HCT116 (cell line): ENCODE results near the gene SEC24C. TPM values are rescaled to one million over a fixed set of nuclear protein-coding genes. Genes with fewer than 3 reads are reported as not detected.
A peak's percentile ranks its signal among the peaks of the same experiment; 100 is the strongest.

Experiments used
- ATAC-seq: fragments of 200-7000 bp; cut with Tn5 transposase; 2 replicates; pipeline ENCODE4 v1.9.1; 2020; ENCODE audit warnings: mild to moderate bottlenecking, moderate library complexity
- BruUV-seq: library from RNA; stranded (reverse); fragments of 400-500 nt; replicated peaks from 2 replicates; lab custom pipeline; 2021; lab: Mats Ljungman, UMichigan
- CTCF ChIA-PET: fragments of 300-600 bp; sonication (Branson Sonifier 250); formaldehyde crosslinking; loops from one replicate; lab custom pipeline; 2021; ENCODE audit warnings: antibody characterized with exemption; lab: Charles Lee
- POLR2A ChIA-PET: fragments of 300-600, 350-600 bp; sonication (Branson Sonifier 250); formaldehyde crosslinking; loops from one replicate; lab custom pipeline; 2021; ENCODE audit warnings: antibody characterized with exemption; lab: Charles Lee
- RAD21 ChIA-PET, 2 experiments: fragments of 300-600 bp; sonication (Branson Sonifier 250); formaldehyde crosslinking; loops; one replicate each; lab custom pipeline; 2023; ENCODE audit warnings: low total read pairs in 2 of 2; ENCODE audit not compliant: uncharacterized antibody in 2 of 2, unreplicated experiment in 2 of 2, low non-redundant PET in 1 of 2; lab: Charles Lee
- DNase-seq: peaks from one replicate; pipeline ENCODE4 v3.0.0-alpha.2; 2010; ENCODE audit warnings: low read depth, low spot score
- H2AFZ ChIP-seq: fragments of 200-600 bp; shearing (Covaris generic), sonication (generic); 2 replicates; pipeline ENCODE4 v1.6.1; 2017; ENCODE audit warnings: low read depth, mixed run types, mixed read lengths, antibody characterized with exemption, low read length; ENCODE audit not compliant: poor library complexity, severe bottlenecking
- H3K27ac ChIP-seq: 2 replicates; pipeline ENCODE4 v1.5.1; 2012; ENCODE audit warnings: low read depth, low read length
- H3K27me3 ChIP-seq: fragments of 200-600 bp; sonication (generic); 2 replicates; pipeline ENCODE4 v1.6.1; 2016; ENCODE audit warnings: mixed run types, low read length, mixed read lengths; ENCODE audit not compliant: insufficient read depth
- H3K36me3 ChIP-seq, 2 experiments: fragments of 200-500 bp in 1 of 2; fragments of 200-600 bp in 1 of 2; sonication (Bioruptor generic) in 1 of 2; sonication (generic) in 1 of 2; 2 replicates each; pipeline versions ENCODE4 v1.5.1 to v1.6.1; 2014 to 2016; ENCODE audit warnings: low read length in 2 of 2, inconsistent platforms in 1 of 2, mixed read lengths in 1 of 2, mixed run types in 1 of 2; ENCODE audit not compliant: insufficient read depth in 2 of 2, control insufficient read depth in 1 of 2
- H3K4me1 ChIP-seq, 2 experiments: fragments of 200-600 bp in 1 of 2; sonication (generic) in 1 of 2; 2 replicates each; pipeline versions ENCODE4 v1.5.1 to v1.6.1; 2012 to 2017; ENCODE audit warnings: low read length in 2 of 2, inconsistent platforms in 1 of 2, mild to moderate bottlenecking in 1 of 2, mixed read lengths in 1 of 2, mixed run types in 1 of 2, moderate library complexity in 1 of 2; ENCODE audit not compliant: insufficient read depth in 2 of 2, control insufficient read depth in 1 of 2
- H3K4me2 ChIP-seq: fragments of 200-600 bp; sonication (generic); 2 replicates; pipeline ENCODE4 v1.6.1; 2017; ENCODE audit warnings: mixed run types, low read length, mixed read lengths
- H3K4me3 ChIP-seq, 2 experiments: fragments of 200-600 bp in 1 of 2; sonication (generic) in 1 of 2; replicated peaks in 1 of 2; 2 replicates each; pipeline ENCODE4 v1.5.1; 2011 to 2016; ENCODE audit warnings: low read length in 2 of 2, control low read depth in 1 of 2, low read depth in 1 of 2, mild to moderate bottlenecking in 1 of 2, mixed read lengths in 1 of 2, mixed run types in 1 of 2
- H3K79me2 ChIP-seq: fragments of 200-600 bp; sonication (generic); 2 replicates; pipeline ENCODE4 v1.6.1; 2017; ENCODE audit warnings: mild to moderate bottlenecking, mixed run types, low read length, moderate library complexity, mixed read lengths; ENCODE audit not compliant: insufficient read depth
- H3K9ac ChIP-seq: fragments of 200-600 bp; sonication (generic); 2 replicates; pipeline ENCODE4 v1.6.1; 2016; ENCODE audit warnings: low read length, mixed read lengths
- H3K9me2 ChIP-seq: fragments of 200-600 bp; sonication (generic), shearing (Covaris generic); 2 replicates; pipeline ENCODE4 v1.6.1; 2017; ENCODE audit warnings: mixed run types, mild to moderate bottlenecking, moderate library complexity; ENCODE audit not compliant: insufficient read depth
- H3K9me3 ChIP-seq, 2 experiments: fragments of 200-500 bp in 1 of 2; fragments of 200-600 bp in 1 of 2; sonication (Bioruptor generic) in 1 of 2; sonication (generic) in 1 of 2; 2 replicates each; pipeline ENCODE4 v1.6.1; 2014 to 2017; ENCODE audit warnings: low read length in 2 of 2, mixed read lengths in 2 of 2, inconsistent platforms in 1 of 2, low read depth in 1 of 2, mild to moderate bottlenecking in 1 of 2, mixed run types in 1 of 2, moderate library complexity in 1 of 2; ENCODE audit not compliant: control insufficient read depth in 1 of 2, insufficient read depth in 1 of 2
- H4K20me1 ChIP-seq: fragments of 200-600 bp; sonication (generic), shearing (Covaris generic); 2 replicates; pipeline ENCODE4 v1.6.1; 2017; ENCODE audit warnings: mixed run types, mild to moderate bottlenecking, moderate library complexity; ENCODE audit not compliant: insufficient read depth
- CBX3 ChIP-seq: IDR thresholded peaks from 2 replicates; pipeline ENCODE4 v1.6.1; 2012; ENCODE audit warnings: low read depth
- CEBPB ChIP-seq: IDR thresholded peaks from 2 replicates; pipeline ENCODE4 v1.6.1; 2012; ENCODE audit warnings: low read depth
- ELF1 ChIP-seq: IDR thresholded peaks from 2 replicates; pipeline ENCODE4 v1.6.1; 2012; ENCODE audit warnings: low read depth, borderline replicate concordance
- EZH2 ChIP-seq: fragments of 200-600 bp; sonication (generic); IDR thresholded peaks from 2 replicates; pipeline ENCODE4 v1.6.1; 2017; ENCODE audit warnings: antibody characterized with exemption, mixed run types
- EZH2phosphoT487 ChIP-seq: fragments of 200-600 bp; IDR thresholded peaks from 2 replicates; pipeline ENCODE4 v1.6.1; 2018; ENCODE audit warnings: antibody characterized with exemption, borderline replicate concordance
- FOSL1 ChIP-seq: IDR thresholded peaks from 2 replicates; pipeline ENCODE4 v1.6.1; 2012; ENCODE audit warnings: low read depth
- JUND ChIP-seq: IDR thresholded peaks from 2 replicates; pipeline ENCODE4 v1.6.1; 2012
- POLR2A ChIP-seq: IDR thresholded peaks from 2 replicates; pipeline ENCODE4 v1.7.0; 2011; ENCODE audit warnings: borderline replicate concordance; ENCODE audit not compliant: insufficient read depth, insufficient read length; ENCODE audit errors: extremely low read depth
- POLR2AphosphoS5 ChIP-seq: IDR thresholded peaks from 2 replicates; pipeline ENCODE4 v1.6.1; 2011; ENCODE audit warnings: mild to moderate bottlenecking, low read depth, low read length, moderate library complexity
- SIN3A ChIP-seq: IDR thresholded peaks from 2 replicates; pipeline ENCODE4 v1.6.1; 2012; ENCODE audit warnings: low read depth
- YY1 ChIP-seq: IDR thresholded peaks from 2 replicates; pipeline ENCODE4 v1.6.1; 2011; ENCODE audit warnings: low read length, low read depth, moderate library complexity, mild to moderate bottlenecking; ENCODE audit not compliant: insufficient replicate concordance; ENCODE audit errors: extremely low read depth
- ZNF274 ChIP-seq: fragments of 200-500 bp; sonication (Bioruptor generic); IDR thresholded peaks from 2 replicates; pipeline ENCODE4 v1.6.1; 2014; ENCODE audit warnings: mild to moderate bottlenecking, low read depth, low read length, inconsistent platforms
- intact Hi-C: fragments of 100-400 bp; cut with micrococcal nuclease; formaldehyde crosslinking; loops from 2 replicates; pipeline ENCODE4 v1.10.0; 2022
- total RNA-seq: library from RNA; stranded (reverse); gene quantifications from one replicate; pipeline ENCODE4 v1.2.1, GENCODE V29; 2021; ENCODE audit not compliant: unreplicated experiment
- TF ChIP-seq, protein P1 (sequence below): IDR thresholded peaks from 2 replicates; pipeline ENCODE4 v1.6.1; 2012
- TF ChIP-seq, protein P2 (sequence below): IDR thresholded peaks from 2 replicates; pipeline ENCODE4 v1.6.1; 2012; ENCODE audit warnings: low read depth
- TF ChIP-seq, protein P3 (sequence below): IDR thresholded peaks from 2 replicates; pipeline ENCODE4 v1.6.1; 2012
- TF ChIP-seq, protein P4 (sequence below), 3 experiments: fragments of 200-600 bp in 1 of 3; sonication (generic) in 1 of 3; IDR thresholded peaks in 2 of 3; conservative IDR thresholded peaks in 1 of 3; 2 replicates each; pipeline ENCODE4 v1.5.1; 2012 to 2017; ENCODE audit warnings: low read depth in 2 of 3, low read length in 2 of 3, antibody characterized with exemption in 1 of 3, borderline replicate concordance in 1 of 3, control low read depth in 1 of 3, mild to moderate bottlenecking in 1 of 3, mixed read lengths in 1 of 3, mixed run types in 1 of 3, moderate library complexity in 1 of 3; ENCODE audit not compliant: insufficient read depth in 1 of 3
- TF ChIP-seq, protein P5 (sequence below): IDR thresholded peaks from 2 replicates; pipeline ENCODE4 v1.6.1; 2011; ENCODE audit warnings: mild to moderate bottlenecking, low read length, moderate library complexity; ENCODE audit not compliant: insufficient replicate concordance; ENCODE audit errors: extremely low read depth

Gene SEC24C
- total RNA-seq, 1 experiment from 2014 or later = 60.9 TPM

DNA sequence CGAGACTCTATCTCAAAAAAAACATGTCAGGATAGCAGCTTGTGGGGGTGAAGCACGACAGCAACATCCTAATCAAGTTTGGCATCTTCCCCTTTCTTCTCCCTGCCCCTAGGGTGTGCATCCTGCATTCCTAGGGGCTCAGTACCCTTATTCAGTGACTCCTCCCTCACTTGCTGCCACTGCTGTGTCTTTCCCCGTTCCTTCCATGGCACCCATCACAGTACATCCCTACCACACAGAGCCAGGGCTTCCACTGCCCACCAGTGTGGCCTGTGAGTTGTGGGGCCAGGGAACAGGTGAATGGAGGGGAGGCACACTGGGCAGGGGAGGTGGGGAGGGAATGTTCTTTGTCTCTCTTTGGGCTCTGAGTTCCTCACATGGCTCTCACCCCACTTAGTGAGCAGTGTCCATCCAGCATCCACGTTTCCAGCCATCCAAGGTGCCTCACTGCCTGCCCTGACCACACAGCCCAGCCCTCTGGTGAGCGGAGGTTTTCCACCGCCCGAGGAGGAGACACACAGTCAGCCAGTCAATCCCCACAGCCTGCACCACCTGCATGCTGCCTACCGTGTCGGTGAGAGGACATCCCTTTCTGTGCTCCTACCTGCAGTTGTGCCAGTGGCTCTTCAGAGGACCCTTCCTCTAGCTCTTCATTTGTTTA, 55.9 kb downstream of the SEC24C start:
- no peak for DNase-seq
- Histone ChIP-seq H3K4me2 (no peak overlapping the region), H3K36me3 (peaks cover 15 to 37% of the 10 kb centered on the region in 2 experiments), H4K20me1 (no peaks in the 10 kb centered on the region), H3K27me3 (no peaks in the 10 kb centered on the region), H3K27ac (no peak overlapping the region), H3K4me3 (no peak overlapping the region), H3K79me2 (no peaks in the 10 kb centered on the region), H3K9me3 (no peaks in the 10 kb centered on the region), H3K9me2 (no peaks in the 10 kb centered on the region), H2AFZ (no peak overlapping the region), H3K9ac (no peak overlapping the region), H3K4me1 (no peaks in the 10 kb centered on the region)
- no TSS peak for BruUV-seq
- ChIA-PET POLR2A (no interaction called here), CTCF (no interaction called here), RAD21 (no interaction called here)
- TF ChIP-seq, protein P1, sequence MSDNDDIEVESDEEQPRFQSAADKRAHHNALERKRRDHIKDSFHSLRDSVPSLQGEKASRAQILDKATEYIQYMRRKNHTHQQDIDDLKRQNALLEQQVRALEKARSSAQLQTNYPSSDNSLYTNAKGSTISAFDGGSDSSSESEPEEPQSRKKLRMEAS = no peak
- no peak for TF ChIP-seq EZH2phosphoT487
- no peak for TF ChIP-seq JUND
- TF ChIP-seq ZNF274 = no peak
- TF ChIP-seq, protein P2, sequence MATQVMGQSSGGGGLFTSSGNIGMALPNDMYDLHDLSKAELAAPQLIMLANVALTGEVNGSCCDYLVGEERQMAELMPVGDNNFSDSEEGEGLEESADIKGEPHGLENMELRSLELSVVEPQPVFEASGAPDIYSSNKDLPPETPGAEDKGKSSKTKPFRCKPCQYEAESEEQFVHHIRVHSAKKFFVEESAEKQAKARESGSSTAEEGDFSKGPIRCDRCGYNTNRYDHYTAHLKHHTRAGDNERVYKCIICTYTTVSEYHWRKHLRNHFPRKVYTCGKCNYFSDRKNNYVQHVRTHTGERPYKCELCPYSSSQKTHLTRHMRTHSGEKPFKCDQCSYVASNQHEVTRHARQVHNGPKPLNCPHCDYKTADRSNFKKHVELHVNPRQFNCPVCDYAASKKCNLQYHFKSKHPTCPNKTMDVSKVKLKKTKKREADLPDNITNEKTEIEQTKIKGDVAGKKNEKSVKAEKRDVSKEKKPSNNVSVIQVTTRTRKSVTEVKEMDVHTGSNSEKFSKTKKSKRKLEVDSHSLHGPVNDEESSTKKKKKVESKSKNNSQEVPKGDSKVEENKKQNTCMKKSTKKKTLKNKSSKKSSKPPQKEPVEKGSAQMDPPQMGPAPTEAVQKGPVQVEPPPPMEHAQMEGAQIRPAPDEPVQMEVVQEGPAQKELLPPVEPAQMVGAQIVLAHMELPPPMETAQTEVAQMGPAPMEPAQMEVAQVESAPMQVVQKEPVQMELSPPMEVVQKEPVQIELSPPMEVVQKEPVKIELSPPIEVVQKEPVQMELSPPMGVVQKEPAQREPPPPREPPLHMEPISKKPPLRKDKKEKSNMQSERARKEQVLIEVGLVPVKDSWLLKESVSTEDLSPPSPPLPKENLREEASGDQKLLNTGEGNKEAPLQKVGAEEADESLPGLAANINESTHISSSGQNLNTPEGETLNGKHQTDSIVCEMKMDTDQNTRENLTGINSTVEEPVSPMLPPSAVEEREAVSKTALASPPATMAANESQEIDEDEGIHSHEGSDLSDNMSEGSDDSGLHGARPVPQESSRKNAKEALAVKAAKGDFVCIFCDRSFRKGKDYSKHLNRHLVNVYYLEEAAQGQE = no peak
- TF ChIP-seq, protein P3, sequence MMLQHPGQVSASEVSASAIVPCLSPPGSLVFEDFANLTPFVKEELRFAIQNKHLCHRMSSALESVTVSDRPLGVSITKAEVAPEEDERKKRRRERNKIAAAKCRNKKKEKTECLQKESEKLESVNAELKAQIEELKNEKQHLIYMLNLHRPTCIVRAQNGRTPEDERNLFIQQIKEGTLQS = no peak
- TF ChIP-seq CEBPB = no peak
- no peak for TF ChIP-seq SIN3A
- TF ChIP-seq, protein P4, sequence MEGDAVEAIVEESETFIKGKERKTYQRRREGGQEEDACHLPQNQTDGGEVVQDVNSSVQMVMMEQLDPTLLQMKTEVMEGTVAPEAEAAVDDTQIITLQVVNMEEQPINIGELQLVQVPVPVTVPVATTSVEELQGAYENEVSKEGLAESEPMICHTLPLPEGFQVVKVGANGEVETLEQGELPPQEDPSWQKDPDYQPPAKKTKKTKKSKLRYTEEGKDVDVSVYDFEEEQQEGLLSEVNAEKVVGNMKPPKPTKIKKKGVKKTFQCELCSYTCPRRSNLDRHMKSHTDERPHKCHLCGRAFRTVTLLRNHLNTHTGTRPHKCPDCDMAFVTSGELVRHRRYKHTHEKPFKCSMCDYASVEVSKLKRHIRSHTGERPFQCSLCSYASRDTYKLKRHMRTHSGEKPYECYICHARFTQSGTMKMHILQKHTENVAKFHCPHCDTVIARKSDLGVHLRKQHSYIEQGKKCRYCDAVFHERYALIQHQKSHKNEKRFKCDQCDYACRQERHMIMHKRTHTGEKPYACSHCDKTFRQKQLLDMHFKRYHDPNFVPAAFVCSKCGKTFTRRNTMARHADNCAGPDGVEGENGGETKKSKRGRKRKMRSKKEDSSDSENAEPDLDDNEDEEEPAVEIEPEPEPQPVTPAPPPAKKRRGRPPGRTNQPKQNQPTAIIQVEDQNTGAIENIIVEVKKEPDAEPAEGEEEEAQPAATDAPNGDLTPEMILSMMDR (IDR thresholded peaks at IDR 0.05 in 2 of 3, conservative IDR thresholded peaks at IDR 0.05 in 1 of 3; ENCODE audit: borderline replicate concordance in 1 of 3, insufficient read depth in 1 of 3, low read depth in 2 of 3, low read length in 2 of 3) = no peak
- no peak for TF ChIP-seq CBX3
- TF ChIP-seq POLR2A = no peak
- no peak for TF ChIP-seq YY1
- no peak for TF ChIP-seq FOSL1
- TF ChIP-seq, protein P5, sequence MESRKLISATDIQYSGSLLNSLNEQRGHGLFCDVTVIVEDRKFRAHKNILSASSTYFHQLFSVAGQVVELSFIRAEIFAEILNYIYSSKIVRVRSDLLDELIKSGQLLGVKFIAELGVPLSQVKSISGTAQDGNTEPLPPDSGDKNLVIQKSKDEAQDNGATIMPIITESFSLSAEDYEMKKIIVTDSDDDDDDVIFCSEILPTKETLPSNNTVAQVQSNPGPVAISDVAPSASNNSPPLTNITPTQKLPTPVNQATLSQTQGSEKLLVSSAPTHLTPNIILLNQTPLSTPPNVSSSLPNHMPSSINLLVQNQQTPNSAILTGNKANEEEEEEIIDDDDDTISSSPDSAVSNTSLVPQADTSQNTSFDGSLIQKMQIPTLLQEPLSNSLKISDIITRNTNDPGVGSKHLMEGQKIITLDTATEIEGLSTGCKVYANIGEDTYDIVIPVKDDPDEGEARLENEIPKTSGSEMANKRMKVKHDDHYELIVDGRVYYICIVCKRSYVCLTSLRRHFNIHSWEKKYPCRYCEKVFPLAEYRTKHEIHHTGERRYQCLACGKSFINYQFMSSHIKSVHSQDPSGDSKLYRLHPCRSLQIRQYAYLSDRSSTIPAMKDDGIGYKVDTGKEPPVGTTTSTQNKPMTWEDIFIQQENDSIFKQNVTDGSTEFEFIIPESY = no peak
- no peak for TF ChIP-seq ELF1
- TF ChIP-seq POLR2AphosphoS5 = no peak
- TF ChIP-seq EZH2 = no peak
- ATAC-seq = peak; percentile 25
- intact Hi-C loops = no loop called here
